ENCODE measurements around the gene TFF2. TPM values are rescaled to one million over a fixed set of nuclear protein-coding genes. Genes with fewer than 3 reads are reported as not detected.

Gene TFF2
- total RNA-seq, 1 experiment from 2014 or later: 1.2 TPM

DNA sequence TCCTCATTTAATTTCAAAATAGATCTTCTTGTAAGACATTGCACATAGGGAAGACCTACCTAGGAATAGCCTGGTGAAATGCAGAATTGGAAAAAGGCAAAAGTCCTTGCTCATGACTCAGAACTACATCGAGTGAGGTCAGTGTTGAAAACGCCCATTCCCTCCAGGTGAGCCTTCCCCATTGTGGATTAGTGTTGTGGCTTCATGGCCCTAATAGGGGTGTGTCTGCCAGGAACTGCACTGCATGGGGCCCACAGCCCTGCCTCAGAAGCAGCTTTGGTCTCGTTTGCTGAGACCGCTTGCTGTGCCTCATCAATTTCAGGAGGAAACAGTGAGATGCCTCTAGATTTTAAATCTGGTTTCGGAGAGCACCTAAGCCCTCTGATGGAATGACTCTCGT is 52.6 kb downstream of the TFF2 start:
- H3K4me3 Mint-ChIP-seq (ENCODE audit: unreplicated experiment): no peak overlapping the region
- no peak for DNase-seq
- H3K4me1 Mint-ChIP-seq (ENCODE audit: low read depth, unreplicated experiment): no peaks in the 10 kb centered on the region
- intact Hi-C loops (cut with micrococcal nuclease; ENCODE audit: unreplicated experiment): no loop called here
- POLR2A ChIA-PET: no interaction called here
- H3K4me1 ChIP-seq: no peaks in the 10 kb centered on the region
- H3K27me3 ChIP-seq (replicated peaks; ENCODE audit: control insufficient read depth, insufficient read depth, low read length): no peaks in the 10 kb centered on the region
- TF ChIP-seq, protein P1, sequence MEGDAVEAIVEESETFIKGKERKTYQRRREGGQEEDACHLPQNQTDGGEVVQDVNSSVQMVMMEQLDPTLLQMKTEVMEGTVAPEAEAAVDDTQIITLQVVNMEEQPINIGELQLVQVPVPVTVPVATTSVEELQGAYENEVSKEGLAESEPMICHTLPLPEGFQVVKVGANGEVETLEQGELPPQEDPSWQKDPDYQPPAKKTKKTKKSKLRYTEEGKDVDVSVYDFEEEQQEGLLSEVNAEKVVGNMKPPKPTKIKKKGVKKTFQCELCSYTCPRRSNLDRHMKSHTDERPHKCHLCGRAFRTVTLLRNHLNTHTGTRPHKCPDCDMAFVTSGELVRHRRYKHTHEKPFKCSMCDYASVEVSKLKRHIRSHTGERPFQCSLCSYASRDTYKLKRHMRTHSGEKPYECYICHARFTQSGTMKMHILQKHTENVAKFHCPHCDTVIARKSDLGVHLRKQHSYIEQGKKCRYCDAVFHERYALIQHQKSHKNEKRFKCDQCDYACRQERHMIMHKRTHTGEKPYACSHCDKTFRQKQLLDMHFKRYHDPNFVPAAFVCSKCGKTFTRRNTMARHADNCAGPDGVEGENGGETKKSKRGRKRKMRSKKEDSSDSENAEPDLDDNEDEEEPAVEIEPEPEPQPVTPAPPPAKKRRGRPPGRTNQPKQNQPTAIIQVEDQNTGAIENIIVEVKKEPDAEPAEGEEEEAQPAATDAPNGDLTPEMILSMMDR (IDR thresholded peaks at IDR 0.05; ENCODE audit: insufficient read depth in 1 of 2, low read depth in 1 of 2, low read length in 1 of 2, severe bottlenecking in 1 of 2, unreplicated experiment in 1 of 2): no peak
- H3K9me3 Mint-ChIP-seq (ENCODE audit: unreplicated experiment): no peaks in the 10 kb centered on the region
- no TSS peak for BruUV-seq (replicated peaks)
- H3K9me3 ChIP-seq: no peaks in the 10 kb centered on the region
- no peaks in the 10 kb centered on the region for H3K36me3 Mint-ChIP-seq (ENCODE audit: insufficient read depth, unreplicated experiment)
- CTCF ChIA-PET: no interaction called here
- H3K36me3 ChIP-seq (ENCODE audit: control insufficient read depth, insufficient read depth, low read length): no peaks in the 10 kb centered on the region
- H3K27ac Mint-ChIP-seq (ENCODE audit: unreplicated experiment): no peak overlapping the region
- H3K27me3 Mint-ChIP-seq (ENCODE audit: insufficient read depth, unreplicated experiment): peaks cover 3% of the 10 kb centered on the region
- no peak overlapping the region for H3K4me3 ChIP-seq (ENCODE audit: low read depth, low read length)

- peaks cover 3% of the 10 kb centered on the region for H3K27me3 Mint-ChIP-seq (ENCODE audit: insufficient read depth, unreplicated experiment)
- no peaks in the 10 kb centered on the region for H3K36me3 ChIP-seq (ENCODE audit: control insufficient read depth, insufficient read depth, low read length)
- TF ChIP-seq, protein P1 (IDR thresholded peaks at IDR 0.05; ENCODE audit: insufficient read depth in 1 of 2, low read depth in 1 of 2, low read length in 1 of 2, severe bottlenecking in 1 of 2, unreplicated experiment in 1 of 2): no peak
- H3K36me3 Mint-ChIP-seq (ENCODE audit: insufficient read depth, unreplicated experiment): no peaks in the 10 kb centered on the region
- POLR2A ChIA-PET: interaction anchor here (0.5 kb wide), 1 partner anchor 429 kb away, joined by 4 read pairs; no protein-coding TSS in a partner anchor
- H3K27me3 ChIP-seq (replicated peaks; ENCODE audit: control insufficient read depth, insufficient read depth, low read length): no peaks in the 10 kb centered on the region
- no peak overlapping the region for H3K4me3 ChIP-seq (ENCODE audit: low read depth, low read length)
- H3K4me1 Mint-ChIP-seq (ENCODE audit: low read depth, unreplicated experiment): no peaks in the 10 kb centered on the region
- H3K9me3 ChIP-seq: no peaks in the 10 kb centered on the region
- intact Hi-C loops (cut with micrococcal nuclease; ENCODE audit: unreplicated experiment): no loop called here
- no TSS peak for BruUV-seq (replicated peaks)
- CTCF ChIA-PET: no interaction called here
- DNase-seq: no peak
- H3K9me3 Mint-ChIP-seq (ENCODE audit: unreplicated experiment): no peaks in the 10 kb centered on the region
- no peak overlapping the region for H3K4me3 Mint-ChIP-seq (ENCODE audit: unreplicated experiment)
- H3K4me1 ChIP-seq: no peaks in the 10 kb centered on the region
- no peak overlapping the region for H3K27ac Mint-ChIP-seq (ENCODE audit: unreplicated experiment)
Measured at GRCh38 chr21:42297377-42297776, 53.4 kb downstream of the TFF2 start.

DNA sequence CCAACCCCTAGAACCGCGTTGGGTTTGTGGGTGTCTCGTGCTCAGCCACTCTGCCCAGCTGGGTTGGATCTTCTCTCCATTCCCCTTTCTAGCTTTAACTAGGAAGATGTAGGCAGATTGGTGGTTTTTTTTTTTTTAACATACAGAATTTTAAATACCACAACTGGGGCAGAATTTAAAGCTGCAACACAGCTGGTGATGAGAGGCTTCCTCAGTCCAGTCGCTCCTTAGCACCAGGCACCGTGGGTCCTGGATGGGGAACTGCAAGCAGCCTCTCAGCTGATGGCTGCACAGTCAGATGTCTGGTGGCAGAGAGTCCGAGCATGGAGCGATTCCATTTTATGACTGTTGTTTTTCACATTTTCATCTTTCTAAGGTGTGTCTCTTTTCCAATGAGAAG is 54.3 kb downstream of the TFF2 start:
- H3K36me3 Mint-ChIP-seq (ENCODE audit: insufficient read depth, unreplicated experiment): no peaks in the 10 kb centered on the region
- no peak overlapping the region for H3K4me3 ChIP-seq (ENCODE audit: low read depth, low read length)
- no peaks in the 10 kb centered on the region for H3K9me3 ChIP-seq
- peaks cover 3% of the 10 kb centered on the region for H3K27me3 Mint-ChIP-seq (ENCODE audit: insufficient read depth, unreplicated experiment)
- DNase-seq: no peak
- no peaks in the 10 kb centered on the region for H3K27me3 ChIP-seq (replicated peaks; ENCODE audit: control insufficient read depth, insufficient read depth, low read length)
- H3K4me3 Mint-ChIP-seq (ENCODE audit: unreplicated experiment): no peak overlapping the region
- intact Hi-C loops (cut with micrococcal nuclease; ENCODE audit: unreplicated experiment): no loop called here
- H3K27ac Mint-ChIP-seq (ENCODE audit: unreplicated experiment): no peak overlapping the region
- no TSS peak for BruUV-seq (replicated peaks)
- H3K4me1 Mint-ChIP-seq (ENCODE audit: low read depth, unreplicated experiment): no peaks in the 10 kb centered on the region
- no peaks in the 10 kb centered on the region for H3K36me3 ChIP-seq (ENCODE audit: control insufficient read depth, insufficient read depth, low read length)
- TF ChIP-seq, protein P1 (IDR thresholded peaks at IDR 0.05; ENCODE audit: insufficient read depth in 1 of 2, low read depth in 1 of 2, low read length in 1 of 2, severe bottlenecking in 1 of 2, unreplicated experiment in 1 of 2): no peak
- H3K4me1 ChIP-seq: no peaks in the 10 kb centered on the region
- ChIA-PET CTCF (no interaction called here), POLR2A (no interaction called here)
- no peaks in the 10 kb centered on the region for H3K9me3 Mint-ChIP-seq (ENCODE audit: unreplicated experiment)

Other genes starting within 250 kb of the TFF2 start
- not detected in 2 replicates for gene ABCG1, start 131.9 kb downstream of the TFF2 start, total RNA-seq (2022)
- gene TFF3, start 35.6 kb downstream of the TFF2 start, total RNA-seq (2022): 65.8 and 119 TPM in 2 replicates
- gene TFF1, start 15.5 kb upstream of the TFF2 start, total RNA-seq (2022): 9.8 and 26.3 TPM in 2 replicates
- gene TMPRSS3, start 45.1 kb upstream of the TFF2 start, total RNA-seq (2022): not detected in 2 replicates
- gene UBASH3A, start 52.9 kb upstream of the TFF2 start, total RNA-seq (2022): not detected in 2 replicates
- gene RSPH1, start 145.2 kb upstream of the TFF2 start, total RNA-seq (2022): 0.23 and 0.51 TPM in 2 replicates
- gene SLC37A1, start 162.9 kb upstream of the TFF2 start, total RNA-seq (2022): 8.4 and 9.8 TPM in 2 replicates

All from Caco-2 (cell line).